NCI-H226 (cell line): ENCODE measurements around the gene STRC.
"Not testable (repeated sequence)": the region's sequence is repeated elsewhere in the genome, so short reads cannot be mapped to it uniquely, and the experiment has no call there.

Experiments used
- DNase-seq: peaks from one replicate; pipeline ENCODE4 v3.0.0-alpha.2; 2015

Gene STRC

GRCh38 chr15:43562753-43563152 lies 55.8 kb downstream of the STRC start:
- not testable (repeated sequence) for DNase-seq

- no peak for DNase-seq
Measured at GRCh38 chr15:43552986-43553385, 65.6 kb downstream of the STRC start.

GRCh38 chr15:43552256-43552655 lies 66.3 kb downstream of the STRC start:
- DNase-seq, result no peak

GRCh38 chr15:43550527-43551363 lies 67.9 kb downstream of the STRC start:
- DNase-seq, result no peak
